ENCODE results near the gene VPS9D1.

DNA sequence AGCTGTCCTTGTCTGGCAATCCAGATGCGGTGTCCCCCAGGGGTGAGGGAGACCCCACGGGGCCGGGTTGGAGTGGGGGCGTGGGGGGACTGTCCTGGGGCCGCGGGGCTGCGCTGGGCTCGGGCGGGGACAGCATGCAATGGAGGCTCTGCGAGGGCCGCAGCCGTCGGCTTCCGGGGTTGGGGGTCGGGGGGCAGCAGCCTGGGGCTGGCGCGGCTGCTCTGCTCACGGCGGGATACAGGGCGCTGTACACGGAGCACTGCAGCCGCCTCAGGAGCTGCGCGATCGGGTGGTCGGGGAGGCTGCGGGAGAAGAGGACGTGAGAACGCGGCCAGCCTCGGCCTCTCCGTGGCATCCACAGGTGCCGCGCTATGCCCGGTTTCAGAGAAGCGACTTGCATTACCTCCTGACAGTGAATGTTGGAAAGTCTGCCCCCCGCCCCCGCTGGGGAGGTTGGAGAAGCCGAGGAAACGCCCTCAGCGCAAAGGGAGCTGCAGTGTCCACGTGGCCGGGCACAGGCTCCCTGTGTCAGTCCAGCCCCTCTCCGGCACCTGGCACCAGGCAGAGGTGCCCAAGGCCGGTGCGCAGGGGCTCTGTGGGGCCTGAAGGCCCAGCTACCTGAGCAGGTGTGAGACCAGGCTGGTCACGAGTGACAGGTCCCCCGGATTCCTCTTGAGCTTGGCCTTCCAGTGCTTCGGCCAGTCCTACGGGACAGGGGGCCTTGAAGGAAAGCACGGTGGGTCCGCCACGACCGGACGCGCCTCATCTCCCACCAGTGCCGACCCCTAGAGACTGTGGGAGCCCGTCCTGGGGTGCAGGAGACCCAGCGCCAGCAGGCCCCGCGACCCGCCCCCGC lies 9.8 kb downstream of the VPS9D1 start:
- no peak for TF ChIP-seq POLR2A (IDR thresholded peaks at IDR 0.05)
- TF ChIP-seq, protein P1, sequence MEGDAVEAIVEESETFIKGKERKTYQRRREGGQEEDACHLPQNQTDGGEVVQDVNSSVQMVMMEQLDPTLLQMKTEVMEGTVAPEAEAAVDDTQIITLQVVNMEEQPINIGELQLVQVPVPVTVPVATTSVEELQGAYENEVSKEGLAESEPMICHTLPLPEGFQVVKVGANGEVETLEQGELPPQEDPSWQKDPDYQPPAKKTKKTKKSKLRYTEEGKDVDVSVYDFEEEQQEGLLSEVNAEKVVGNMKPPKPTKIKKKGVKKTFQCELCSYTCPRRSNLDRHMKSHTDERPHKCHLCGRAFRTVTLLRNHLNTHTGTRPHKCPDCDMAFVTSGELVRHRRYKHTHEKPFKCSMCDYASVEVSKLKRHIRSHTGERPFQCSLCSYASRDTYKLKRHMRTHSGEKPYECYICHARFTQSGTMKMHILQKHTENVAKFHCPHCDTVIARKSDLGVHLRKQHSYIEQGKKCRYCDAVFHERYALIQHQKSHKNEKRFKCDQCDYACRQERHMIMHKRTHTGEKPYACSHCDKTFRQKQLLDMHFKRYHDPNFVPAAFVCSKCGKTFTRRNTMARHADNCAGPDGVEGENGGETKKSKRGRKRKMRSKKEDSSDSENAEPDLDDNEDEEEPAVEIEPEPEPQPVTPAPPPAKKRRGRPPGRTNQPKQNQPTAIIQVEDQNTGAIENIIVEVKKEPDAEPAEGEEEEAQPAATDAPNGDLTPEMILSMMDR (IDR thresholded peaks at IDR 0.05): no peak

All from lower leg skin (tissue), 3 donors.